Activated gamma-delta T cell (primary cell): ENCODE results near the gene ABTB2.

Source experiments
- DNase-seq: peaks from one replicate; lab custom pipeline; 2025; lab: John Stamatoyannopoulos, UW

ABTB2 gene

DNA sequence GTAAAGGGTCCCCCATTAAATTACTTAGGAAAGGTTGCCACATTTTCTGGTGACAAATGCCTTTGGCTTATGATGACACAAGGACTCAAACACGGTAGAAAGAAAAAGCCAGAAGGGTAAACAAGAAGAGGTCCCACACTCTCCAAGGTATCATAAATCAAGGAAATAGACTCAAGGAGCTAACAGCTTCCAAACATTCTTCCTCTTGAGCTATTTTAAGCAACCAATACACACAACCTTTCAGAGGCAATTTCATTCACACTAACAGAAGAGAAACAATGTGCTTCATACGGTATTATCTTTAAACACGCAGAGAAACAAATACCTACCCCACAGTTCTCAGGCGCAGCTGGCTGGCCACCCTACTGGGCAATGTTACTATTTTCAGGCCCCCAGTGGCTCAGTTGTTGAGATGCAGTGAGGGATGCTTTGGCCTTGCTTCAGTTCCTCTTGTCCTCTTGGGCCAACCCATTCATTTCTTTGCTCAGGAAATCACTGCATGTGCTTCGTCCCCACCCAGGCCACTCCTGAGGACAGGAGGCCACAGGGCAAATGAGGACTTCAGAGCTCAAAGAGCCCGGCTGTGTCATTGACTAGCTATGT, 15.8 kb downstream of the ABTB2 start:
- DNase-seq, result no peak

GRCh38 chr11:34341096-34341495, 16.7 kb downstream of the ABTB2 start:
- no peak for DNase-seq

DNA sequence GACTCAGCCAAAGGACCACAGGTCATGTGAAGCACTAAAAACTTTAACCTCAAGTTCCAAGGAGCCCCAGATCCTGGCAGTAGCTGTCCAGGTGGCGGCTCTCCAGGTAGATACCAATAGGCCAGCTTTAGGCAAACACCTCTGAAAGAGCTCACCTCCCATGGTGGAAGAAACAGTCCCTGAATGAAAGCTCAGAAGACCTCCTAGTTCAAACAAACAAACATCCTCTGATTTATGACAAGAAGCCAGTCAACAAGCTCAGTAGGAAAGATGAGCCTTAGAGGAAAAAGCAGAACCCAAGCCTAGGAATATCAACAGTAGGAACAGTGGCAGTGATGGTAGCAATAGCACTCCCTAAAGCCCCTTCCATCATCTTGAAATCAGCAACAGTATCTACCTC, 17.2 kb downstream of the ABTB2 start:
- DNase-seq, result no peak

- no peak for DNase-seq
Observed at GRCh38 chr11:34339149-34340064, 18.4 kb downstream of the ABTB2 start.

DNA sequence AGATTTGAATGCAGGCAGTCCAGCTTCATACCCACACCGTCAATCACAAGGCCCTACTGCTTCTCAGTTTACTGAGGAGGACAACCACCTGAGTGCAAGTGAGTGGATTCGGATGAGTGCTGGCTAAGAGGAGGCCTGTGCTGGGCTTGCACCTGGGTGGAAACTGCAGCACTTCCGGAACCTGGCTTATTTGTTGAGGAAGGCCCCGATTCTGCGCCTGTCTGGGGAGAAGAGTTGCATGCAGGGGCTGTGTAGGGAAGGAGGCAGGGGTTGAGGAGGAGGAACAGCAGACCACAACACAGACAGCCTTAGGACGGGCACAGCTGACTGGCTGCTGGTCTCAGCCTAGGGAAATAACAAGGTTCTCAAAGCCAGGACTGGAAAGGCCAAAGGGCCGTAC, 20.8 kb downstream of the ABTB2 start:
- no peak for DNase-seq

GRCh38 chr11:34335801-34336200, 22.0 kb downstream of the ABTB2 start:
- DNase-seq, result no peak

DNA sequence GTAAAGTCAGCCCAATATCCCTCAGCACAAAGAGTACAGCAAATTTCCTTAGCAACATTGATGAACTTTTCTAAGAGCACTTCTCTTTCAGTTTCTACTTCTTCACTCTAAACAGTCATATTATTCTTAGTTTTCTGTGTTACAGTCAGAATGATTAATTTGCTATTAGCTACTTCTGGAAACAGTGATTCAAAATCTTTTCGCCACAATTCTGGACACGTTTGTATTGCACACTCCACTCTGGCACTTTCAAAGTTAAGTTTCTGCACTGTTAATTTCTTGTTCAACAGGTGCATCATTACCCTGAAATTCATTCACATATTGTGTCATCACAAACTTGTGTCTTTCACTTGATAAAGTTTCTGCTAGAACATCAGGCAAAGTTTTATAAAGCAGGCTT, 22.5 kb downstream of the ABTB2 start:
- DNase-seq, result no peak

GRCh38 chr11:34333787-34334186, 24.0 kb downstream of the ABTB2 start:
- DNase-seq, result no peak

GRCh38 chr11:34332524-34332923, 25.3 kb downstream of the ABTB2 start:
- no peak for DNase-seq

DNA sequence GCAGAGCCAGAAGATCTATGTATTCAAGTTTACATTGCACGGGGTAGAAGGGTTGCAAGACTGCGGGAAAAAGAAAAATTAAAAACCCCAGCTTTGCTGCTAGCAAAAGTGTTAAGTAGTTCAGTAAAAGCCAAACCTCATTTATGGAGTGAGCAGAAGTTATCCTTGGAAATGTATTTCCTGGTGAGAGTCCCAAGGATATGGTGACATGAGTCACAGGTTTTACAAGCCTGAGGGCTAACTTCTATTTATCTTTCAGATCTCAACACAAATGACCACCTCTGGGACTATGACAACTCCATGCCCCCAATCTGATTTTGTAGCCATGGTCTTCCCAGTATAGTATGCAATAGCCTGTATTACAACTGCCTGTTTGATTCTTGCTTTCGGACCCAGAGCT, 26.1 kb downstream of the ABTB2 start:
- no peak for DNase-seq

DNA sequence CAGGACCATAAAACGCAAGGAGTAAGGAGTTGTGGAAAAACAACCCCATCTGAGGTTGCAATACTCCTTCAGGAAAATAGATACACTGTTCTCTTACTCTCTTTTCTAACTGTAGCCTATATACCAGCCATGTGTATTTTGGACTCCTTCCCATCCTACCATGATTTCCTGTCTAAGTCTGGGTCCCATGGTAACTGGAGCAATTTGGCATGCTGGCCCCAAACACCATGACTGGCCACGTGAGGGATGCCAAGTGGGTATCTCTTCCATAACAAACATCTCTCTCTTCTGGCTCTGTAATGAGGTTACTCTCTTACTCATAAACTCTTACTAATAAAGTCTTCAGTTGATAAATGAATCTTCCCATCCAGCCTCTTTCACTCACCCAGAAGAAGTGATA, 26.5 kb downstream of the ABTB2 start:
- DNase-seq, result no peak

GRCh38 chr11:34330653-34331052, 27.2 kb downstream of the ABTB2 start:
- DNase-seq, result no peak

DNA sequence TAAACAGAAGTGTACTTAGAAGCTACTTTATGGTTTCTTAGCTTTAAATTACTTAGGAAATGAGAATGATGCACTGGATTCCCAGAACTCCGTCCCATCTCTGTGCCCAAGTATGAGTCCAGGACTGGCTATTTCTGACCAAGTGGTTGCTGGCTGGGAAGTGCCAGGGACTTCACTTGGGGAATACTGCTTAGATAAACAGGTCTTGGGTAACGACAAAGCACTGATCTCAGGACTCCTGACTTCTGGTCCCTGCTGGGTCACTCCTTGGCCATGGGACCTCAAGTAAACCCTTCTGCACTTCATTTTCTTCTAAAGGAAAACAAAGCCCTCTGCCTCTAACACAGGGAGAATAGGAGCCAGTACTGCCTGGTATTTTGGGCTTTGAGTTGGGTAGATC, 27.9 kb downstream of the ABTB2 start:
- DNase-seq, result no peak

DNA sequence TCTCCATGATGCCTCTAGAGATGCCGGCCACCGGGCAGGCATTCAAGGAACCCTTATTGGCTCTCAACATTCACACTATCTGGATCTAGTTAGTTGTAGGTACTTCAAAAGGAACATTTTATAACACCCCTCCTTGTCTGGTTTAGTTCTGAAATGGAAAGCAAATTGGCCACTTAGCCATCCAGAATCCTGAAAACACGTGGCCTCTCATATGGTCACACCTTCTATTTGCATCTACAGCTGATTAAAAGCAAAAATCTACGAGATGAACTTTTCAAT, 29.2 kb downstream of the ABTB2 start:
- no peak for DNase-seq

DNA sequence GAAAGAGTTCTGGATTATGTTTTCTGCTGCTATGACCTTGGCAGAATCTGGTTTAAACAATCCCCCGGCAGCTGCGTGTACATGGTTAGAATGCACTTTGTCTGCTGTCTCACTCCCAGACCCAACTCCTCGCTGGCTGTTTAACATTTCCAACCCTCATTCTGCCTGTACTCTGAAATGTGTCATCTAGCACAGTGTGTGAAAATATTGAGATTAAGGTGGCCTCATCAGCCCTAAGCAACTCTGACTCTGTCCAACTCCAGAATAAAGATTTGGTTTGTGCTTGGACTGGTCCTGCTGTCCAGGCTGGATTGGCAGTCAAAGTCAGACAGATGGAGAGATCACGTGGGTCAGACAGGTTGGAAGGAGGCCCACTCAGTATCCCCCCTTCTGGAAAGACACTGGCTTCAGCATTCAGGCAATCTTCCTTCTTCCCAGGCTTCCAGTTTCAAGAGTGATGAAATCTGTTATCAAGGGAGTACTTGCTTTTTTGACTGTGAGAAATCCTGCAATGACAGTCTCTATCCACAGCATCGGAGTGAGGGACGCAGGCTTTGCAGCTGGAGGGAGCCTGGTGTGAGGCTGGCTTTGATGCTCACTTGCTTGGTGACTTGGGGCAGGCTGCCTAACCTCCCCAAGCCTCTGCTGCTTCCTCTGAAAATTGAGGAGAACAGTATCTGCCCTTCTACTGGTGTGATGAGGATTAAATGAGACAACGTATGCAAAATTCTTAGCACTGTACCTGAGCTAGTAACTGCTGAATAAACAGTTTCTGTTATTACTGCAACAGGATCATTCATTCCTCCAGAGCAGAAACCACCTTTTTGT, 29.8 kb downstream of the ABTB2 start:
- DNase-seq, result no peak

DNA sequence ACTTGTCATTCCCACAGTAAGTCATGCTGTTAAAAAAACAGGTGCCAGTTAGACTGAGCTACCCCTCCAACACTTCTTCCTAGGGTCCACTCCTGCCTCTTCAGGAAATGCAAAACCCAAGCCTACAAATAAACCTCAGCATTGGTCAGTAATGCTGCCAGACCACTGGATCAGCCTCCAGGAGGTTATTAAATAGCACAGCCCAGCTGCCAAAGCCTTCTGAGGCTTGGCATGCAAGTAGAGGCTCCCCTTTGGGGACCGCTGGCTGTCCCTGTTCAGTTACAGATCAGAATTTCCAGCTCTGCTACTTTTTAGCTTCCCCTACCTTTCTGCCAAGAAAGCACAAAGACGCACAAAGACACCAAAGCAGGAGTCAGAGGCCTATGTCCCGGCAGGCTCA, 33.3 kb downstream of the ABTB2 start:
- DNase-seq, result no peak

DNA sequence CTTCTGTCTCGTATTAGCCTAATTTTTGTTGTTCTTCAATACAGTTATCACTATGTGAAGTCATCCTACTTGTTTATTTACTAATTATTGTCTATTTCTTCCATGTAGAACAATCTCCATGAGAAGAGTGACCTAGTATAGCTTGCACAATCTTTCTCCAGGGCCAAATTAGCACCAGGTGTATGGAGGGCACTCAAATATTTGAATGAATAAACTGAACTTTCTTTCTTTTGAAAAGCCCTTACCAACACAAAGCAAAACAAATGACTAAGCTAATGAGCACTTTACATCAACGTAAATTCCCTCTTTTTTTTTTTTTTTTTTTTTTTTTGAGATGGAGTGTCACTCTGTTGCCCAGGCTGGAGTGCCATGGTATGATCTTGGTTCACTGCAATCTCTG, 34.2 kb downstream of the ABTB2 start:
- DNase-seq, result no peak

GRCh38 chr11:34318111-34319037, 39.4 kb downstream of the ABTB2 start:
- DNase-seq, result no peak

- DNase-seq, result no peak
Observed at GRCh38 chr11:34317666-34318065, 40.1 kb downstream of the ABTB2 start.

GRCh38 chr11:34317036-34317360, 40.8 kb downstream of the ABTB2 start:
- DNase-seq, result no peak

GRCh38 chr11:34316347-34317035, 41.3 kb downstream of the ABTB2 start:
- DNase-seq, result no peak
